Femur (tissue), 1 donor: ENCODE measurements around the gene PXDN.

Source experiments
- DNase-seq: peaks from one replicate; pipeline ENCODE4 v3.0.0-alpha.2; 2017

Gene PXDN

DNA sequence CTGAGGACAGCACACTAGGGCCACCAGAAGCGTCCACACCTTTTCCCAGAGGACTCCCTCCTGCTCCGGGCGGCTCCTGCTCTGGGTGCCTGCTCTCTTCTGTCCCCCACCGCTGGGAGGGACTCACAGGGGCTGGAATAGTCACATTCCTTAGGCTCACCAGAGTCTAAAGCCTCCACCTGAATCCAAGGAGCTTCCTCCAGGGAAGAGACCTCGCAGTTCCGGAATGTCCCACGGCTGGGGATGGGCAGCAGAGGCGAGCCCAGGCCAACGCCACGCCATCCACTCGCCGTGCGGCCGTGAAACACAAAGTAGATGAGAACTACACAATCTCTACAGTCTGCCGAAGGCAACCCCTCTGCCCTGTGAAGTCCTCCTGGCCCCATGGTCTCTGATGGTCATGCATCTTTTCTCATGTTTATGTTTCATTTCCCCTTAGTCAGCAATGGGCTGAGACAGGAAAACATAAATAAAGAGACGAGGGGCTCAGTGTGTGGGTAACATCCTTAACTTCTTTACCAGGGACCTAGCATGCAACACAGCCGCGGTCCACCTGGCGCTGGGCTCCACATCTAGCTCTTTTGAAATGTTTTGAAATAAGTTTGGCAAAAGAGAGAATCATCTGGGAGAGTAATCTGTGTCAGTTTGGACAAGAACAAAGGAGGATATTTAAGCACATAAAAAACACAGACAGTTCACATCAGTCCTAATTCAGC is 98.4 kb downstream of the PXDN start:
- peak; percentile 18 for DNase-seq

DNA sequence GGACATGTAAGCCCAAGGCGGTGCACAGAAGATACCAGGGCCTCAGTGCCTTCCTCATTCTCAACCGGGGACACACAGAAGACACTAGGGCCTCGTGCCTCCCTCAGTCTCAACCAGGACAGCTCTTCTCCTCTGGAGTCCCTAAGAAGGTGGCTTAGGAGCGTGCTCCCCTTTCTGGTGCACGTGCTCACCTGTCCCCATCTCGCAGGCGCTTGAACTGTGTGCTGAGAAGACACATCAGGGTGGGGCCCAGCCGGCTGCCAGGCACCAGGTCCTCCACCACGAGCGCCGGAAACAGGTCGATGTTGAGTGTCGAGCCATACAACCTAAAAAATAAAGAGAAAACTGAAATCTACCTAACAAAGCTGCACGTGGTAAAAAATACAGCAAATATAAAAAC is 99.9 kb downstream of the PXDN start:
- DNase-seq = no peak

DNA sequence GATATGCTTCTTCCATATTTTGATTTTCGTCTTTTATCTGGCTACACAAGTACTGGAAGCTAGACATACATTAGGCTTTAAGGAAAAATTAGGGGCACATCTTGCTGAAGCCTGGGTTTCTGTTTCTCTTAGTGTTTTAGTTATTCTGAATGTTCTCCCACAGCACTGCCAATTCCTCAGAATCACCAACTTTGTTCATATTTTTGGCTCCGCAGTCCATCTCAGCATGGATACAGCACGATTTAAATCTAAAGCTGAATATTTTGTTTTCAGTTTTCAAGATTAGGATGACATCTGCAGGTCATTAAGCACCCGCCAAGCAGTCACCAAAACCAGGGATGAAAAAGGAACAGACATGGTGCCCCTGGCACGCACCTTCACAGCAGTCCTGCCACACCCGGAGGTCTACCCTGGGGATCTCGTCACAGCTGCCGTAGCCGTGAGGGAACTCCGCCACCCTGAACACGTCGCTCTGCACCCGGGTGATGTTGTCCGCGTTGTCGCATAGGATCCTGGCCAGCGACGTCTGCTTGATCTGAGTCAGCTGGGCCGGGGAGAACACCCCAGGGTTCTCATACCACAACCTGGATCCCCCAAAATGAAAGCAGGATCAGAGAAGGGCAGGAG is 101.2 kb downstream of the PXDN start:
- peak; percentile 19 for DNase-seq

DNA sequence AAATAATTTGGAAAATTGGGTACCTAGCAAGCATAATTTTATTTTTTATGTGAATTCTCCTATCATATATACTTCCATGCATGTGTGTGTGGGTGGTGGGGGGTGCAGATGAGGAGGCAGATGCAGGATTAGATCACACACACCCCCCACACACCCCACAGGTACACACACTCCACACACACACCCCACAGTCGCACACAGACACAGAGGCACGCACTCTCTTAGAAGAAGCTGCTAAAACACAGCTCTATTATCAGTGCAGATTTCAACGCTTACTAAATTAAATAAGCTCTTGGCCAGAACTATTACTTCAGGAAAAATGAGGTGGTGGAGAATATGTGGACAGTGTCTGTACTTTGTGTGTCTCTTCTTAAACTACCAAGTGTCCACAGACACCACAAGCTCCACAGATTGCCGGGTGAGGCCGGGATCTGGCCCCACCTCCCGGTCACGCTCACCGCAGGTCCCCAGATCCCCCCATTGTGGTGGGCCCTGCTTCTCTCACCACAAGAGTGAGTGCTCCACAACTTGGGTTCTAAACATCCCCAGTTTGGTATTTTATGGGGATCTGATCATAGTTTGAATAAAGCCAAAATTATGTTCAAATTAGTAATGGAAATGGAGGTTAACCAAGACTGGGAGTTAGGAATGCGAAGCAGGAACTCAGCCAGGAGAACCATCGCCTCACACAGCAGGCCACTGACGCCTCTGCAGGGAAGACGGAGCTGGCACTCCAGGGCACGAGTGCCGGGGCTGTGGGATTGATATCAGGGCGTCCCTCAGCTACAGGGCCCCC is 102.1 kb downstream of the PXDN start:
- peak; percentile 61 for DNase-seq

DNA sequence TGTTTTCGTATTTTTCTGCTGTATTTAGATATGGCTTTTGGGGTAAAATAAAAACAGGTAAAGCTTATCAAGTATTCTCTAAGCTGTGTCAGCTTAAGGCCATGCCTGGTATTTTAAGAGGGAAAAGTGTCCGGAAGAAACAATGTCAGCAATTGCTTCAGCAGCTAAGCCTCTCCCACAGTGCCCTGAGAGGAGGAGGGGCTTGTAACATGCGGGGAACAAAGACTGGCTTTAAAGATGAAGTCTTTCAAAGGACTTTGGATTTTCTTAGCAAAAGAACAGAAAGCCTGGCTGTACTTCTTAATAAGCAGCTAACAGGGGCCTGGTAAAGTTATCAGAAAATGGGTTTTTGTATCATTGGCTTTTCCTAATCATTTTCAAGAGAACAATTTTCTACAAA is 102.8 kb downstream of the PXDN start:
- no peak for DNase-seq

DNA sequence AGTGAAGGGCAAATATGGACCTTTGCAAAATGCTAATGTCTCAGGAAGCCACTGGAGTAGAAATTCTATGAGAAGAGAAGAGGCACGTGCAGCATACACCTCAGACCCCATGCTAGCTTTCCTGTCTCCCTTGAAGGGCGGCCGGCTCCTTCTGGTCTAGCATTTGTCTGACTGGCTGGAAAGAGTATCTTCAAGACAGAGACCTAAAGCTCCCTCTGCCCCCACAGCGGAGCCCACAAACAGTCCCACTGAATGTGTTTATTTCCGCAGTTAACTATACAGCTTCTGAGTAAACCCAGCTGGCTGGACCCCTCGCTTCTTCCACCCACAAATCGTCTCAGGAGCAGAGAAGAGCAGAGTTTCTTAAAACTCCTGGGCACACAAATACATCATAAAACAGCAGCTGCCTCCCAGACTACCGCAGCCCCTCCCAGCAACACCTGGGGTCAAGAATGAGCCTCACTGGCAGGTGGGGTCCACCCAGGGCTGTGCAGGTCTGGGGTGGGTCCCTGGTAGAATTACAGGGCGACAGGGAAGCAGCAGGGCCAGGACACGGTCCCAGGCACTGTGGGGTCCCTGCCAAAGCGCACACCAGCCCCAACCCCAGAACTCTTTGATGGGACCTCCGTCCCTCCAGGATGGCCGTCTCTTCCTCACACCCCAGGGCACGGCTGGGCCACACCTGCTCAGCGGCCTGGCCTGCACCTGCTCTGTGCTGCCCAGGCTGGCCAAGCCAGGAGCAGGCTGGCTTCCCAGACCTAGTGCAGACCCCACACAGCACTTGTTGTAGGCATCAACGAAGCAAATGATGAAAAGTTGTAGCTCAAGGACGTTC is 103.8 kb downstream of the PXDN start:
- DNase-seq = no peak

DNA sequence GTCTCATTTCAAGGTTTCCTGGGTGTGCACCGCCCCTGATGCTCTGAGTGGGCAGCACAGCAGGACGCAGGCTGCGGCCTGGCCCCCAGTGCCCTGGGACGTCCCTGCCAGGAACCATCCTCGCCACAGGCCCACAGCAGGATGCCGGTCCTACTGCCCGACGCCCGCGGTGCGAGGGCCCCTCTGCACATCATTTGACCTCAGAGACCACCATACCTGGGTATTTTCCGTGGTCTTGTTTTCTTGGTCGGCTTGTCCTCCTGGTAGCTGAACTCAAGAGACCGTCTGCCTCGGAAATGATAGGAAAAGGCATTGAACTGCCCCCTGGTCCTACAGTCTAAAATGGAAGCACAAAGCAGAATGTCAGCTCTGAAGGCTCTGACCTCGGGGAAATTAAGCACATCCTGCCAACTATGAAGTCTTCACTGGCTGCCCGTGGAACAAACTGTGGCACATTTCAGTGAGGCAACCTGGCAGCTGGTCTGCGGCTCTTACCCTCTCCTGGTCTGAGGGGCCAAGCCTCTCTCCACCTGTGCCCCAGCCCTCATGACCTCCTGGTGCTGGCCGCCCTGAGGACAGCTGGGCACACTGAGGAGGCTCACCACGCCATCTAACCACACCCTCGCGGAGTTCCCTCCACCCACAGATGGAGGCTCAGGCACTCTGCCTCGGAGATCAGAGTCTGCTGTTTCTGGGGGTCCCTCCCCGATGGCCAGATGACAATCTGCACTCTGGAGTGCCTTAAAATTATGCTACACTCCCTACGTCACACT is 105.0 kb downstream of the PXDN start:
- peak; percentile 18 for DNase-seq

DNA sequence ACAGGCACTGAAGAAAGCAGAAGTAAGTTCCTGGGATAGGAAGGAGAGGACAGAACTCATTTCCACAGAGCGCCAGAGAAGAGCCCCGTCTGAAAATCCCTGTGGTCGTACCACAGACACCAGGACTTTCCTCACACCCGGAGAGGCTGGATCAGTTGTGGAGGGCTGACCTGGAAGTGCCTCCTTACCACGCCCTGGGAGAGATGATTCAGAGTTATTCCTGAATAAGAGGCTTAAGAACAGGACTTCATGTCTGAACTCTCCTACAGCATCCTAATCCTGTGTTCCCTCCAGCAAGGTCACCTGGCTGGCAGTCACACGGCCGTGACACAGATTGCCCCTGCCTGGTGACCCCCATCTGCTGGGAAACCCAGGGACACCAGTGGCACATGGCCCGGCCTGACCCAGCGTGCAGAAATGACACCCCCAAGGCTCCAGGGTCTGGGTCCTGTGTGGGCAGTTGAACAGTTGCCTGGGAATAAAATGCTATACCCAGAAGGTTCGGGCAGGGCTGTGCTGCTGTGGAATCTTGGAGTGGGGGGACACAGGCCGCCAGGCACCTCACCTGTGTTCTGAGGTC is 105.9 kb downstream of the PXDN start:
- DNase-seq = no peak

DNA sequence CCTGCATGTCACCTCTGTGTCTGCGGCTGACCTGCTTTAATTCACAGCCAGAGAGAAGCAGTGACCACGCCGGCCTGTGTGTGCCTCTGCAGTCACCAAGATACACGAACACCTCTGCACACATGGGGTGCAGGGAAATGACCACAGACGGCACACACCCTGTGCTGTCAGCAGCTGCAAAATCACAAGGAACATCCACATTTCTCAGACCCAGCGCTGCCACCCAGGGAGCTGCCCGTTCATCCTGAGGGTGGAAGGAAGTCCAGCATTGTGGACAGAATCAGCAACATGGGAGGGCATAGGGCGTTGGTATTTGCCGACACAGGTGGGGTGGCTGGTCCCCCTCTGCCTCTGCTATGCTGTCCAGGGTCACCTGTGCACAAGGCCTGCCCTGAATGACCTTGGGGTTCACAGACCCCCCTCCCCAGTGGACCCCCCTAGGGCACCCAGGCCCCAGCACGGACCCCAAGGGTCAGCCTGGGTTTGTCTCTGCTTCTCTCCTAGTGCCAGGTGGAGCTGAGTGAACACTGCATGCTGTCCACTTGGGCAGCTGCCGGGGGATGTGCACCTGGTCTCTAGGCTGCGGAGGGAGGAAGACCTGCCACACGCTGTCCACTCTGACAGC is 107.4 kb downstream of the PXDN start:
- no peak for DNase-seq

DNA sequence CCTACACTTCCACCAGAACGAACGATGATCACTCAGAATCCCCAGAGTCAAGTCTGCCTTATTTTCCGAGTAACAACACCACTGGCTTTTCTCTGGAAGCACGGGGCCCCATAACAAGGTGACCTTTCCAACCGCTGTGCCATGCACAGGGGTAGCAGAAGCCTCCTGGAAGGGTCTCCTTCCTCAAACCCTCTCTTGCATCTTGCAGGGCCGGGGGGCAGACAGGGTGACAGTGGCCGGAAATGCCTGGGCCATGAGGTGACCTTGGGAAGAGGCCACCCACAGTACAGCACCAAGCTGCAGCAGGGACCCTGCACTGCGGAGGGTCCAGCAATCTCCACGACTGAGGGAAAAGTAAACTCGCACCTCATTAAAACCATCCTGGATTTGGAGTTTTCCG is 108.5 kb downstream of the PXDN start:
- DNase-seq = peak; percentile 10

DNA sequence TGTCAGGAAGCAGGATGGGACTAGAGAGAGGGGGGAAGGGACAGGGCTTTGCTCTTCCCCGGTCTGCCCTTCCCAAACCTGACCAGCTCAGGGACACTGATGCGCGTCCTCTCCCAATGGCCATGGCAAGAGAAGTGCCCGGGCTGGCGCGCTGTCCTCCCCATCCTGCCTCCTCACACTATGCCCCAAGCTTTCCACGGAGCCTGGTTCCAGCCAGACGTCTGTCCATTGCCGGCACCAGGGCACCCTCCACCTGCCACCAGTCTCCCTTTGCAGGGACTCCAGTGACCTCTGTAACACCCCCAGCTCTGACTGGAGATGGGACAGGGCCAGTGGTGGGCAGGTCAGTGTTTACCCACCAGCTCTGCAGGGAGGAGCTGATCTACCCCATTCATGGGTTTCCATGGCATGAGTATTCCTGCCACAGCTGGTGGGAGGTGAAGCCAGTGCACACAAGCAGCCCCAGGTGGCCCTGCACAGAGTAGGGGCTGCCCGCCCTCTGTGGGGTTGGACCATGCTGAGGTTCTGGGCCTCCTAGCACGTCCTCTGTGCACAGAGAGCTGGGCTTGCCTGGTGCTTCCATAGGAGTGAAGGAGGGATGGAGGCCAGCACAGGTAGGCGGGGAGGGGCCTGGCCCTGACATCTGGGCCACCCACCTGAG is 109.5 kb downstream of the PXDN start:
- peak; percentile 12 for DNase-seq

DNA sequence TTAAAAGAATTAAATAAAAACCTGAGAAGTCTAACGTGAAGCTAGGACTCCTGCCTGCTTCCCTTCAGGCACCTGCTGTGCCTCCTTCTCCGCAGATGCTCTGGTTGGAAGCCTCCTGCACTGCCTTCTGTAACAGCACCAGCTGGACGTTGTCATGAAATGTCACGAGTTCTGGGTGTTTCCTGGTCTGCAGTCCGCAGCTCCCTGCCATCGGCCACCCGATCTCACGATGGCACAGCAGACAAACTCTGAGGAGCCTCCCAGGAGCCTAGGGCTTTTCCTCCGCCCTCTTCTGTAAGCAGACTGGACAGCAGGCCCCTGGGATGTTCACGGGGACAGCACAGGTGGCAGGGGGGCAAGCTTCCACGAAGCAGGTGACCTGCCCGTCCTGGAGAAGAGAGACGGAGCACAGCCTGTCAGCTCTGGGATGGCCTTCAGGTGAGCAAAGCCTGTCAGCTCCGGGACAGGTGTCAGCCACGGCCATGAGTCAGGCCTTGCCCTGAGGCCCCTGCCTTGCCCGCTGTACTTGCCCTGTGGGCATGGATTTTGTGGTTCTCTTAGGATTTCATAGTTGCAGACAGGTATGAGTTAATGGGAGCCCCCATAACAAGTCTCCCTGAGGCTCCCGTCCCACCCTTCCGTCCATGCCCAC is 110.3 kb downstream of the PXDN start:
- DNase-seq = no peak

DNA sequence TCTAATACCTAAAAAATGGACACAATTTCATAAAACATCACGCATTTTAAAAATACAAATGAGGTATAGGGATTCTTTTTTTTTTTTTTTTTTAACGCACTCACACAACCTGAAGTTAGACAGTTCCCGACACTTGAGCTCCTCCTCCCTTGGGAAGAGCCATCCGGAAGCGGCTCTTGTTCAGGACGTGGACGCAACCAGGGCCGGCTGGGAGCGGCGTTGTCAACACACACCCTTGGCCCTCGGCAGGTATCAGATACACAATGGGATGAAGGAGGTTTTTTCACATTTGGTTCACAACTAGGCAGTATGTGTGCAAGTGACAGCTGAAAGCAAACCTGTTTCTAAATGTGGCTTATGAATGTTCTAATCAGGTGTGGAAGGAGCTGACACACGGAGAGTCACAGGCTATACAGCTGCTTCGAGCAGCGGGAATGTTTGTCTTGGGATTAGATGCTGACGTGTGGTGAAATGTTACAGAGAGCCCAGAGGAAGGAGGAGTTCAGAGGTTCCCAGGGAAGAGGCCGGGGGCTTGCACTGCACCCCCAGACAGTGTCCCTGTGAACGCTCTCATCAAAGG is 111.1 kb downstream of the PXDN start:
- peak; percentile 9 for DNase-seq

DNA sequence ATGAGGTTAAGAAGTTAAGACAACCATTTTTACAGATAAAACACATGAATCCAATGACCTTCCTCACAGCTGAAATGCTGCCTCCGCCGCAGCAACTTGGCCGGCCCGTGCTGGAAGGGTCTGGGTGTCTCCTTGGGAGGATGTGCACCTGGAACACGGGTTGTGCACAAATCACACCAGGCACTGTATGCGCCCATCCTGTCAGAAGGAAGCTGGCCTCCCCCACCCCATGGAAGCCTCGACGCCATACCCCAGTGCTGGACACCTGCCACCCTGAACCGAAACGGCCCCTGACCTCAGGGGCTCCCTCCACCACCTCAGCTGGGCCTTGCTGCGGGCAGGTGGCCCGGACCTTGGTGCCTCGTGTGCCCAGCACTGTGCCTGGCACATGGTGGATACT is 111.8 kb downstream of the PXDN start:
- no peak for DNase-seq

DNA sequence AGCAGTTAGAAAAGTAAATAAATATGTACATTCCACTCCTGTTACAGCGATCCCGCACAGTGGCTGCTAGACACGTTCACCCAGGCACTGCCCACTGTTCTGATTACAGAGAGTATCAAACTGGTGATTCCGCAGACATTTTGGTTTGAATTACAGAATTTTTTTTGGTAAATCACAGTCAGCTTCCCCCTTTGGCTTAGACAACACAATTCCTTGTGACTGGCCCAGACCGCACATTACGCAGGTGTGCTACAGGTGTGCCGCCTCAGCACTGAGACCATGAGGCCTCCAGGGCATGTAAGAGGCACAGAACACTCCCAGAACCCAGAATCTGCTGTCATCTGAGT is 112.3 kb downstream of the PXDN start:
- DNase-seq = no peak

DNA sequence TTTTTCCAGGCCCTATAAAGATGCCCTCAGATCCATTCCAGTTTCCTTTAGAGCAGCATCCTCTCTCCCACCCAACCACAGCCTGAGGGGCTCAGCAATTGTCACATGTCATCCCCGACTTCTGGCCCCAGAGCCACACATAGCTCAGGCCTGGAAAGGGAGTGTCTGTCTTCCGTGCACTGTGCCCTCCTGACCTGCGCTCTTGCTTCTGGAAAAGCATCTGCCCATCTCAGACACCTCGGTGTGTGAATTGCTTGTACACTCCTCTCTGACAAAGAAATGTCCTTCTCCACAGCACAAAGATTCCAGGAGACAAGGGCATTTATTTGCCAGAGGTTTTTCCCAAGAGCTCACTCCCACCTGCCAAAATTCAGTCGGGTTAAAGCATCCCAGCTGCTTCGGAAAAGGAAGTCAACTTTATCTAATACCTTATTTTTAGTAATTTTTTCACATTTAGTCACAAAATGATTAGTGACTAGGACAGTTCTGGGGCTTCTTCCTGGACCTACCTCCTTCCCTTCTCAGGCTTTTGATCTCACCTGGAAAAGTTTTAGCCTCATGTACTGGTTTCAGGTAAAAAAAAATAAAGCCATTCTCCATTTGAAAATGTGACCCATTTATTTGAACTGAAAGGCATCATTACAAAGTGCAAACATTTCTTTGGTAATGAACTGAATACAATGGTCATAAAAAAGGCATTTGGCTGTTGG is 112.9 kb downstream of the PXDN start:
- DNase-seq = no peak

DNA sequence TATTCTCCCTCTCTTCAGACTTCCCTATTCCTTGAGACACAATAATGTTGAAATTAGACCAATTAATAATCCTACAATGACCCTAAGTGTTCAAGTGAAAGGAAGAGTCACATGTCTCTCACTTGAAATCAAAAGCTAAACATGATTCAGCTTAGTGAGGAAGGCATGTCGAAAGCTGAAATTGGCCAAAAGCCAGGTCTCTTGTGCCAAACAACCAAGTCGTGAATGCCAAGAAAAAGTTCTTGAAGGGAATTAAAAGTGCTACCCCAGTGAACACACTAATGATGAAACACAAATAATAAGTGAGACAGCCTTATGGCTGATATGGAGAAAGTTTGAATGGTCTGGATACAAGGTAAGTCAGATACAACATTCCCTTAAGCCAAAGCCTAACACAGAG is 115.4 kb downstream of the PXDN start:
- peak; percentile 24 for DNase-seq

DNA sequence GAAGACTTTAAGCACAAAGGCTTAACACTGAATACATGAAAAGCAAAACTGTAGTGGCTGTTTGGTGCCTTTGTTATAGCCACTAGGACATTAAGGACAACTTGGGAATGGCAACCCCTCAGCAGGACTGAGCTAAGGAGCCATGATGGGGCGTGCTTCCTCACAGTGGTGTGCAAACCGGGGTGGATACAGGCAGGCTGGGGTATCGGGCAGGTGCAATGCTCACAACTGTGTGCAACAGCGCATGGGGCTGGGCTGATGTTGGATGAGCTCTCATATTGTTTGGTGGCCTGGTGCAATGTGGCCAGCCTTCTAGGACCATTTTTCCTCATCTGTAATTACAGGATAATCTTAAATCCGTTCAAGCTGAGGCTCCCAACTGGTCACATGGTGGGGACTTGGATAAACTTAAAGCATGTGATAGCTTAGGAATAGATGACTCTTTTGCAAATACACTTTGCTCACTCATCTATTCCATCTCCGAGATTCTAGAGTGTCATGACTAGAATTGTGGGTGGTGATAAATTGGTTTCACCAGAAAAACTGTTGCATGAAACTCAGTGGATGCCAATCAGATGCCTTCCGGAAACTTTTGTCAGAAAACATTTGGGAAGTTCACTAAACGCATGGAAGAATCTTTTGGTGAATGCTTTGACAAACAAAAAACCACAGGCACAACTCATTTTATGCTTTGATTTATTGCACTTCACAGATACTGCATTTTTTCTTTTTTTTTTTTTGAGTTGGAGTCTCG is 116.5 kb downstream of the PXDN start:
- DNase-seq = no peak

DNA sequence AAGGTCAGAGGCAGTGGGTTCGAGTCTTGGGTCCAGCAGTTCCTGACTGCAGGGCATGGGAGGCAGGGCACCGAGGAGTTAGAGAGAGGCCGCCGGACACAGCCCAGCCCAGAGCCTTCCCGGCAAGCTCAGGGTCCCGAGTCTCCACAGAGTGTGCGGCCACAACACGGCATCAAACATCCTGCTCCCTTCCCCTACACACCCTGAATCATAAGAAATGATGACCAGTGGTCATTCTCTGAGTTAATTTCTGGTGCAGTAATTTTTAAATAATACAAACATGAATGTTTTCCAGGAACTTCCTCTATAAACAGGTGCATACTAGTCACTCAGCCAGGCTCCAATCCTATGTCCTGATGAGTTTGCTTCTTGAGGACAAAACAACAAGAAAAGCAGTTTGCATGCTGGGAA is 118.0 kb downstream of the PXDN start:
- DNase-seq = no peak
